HepG2 (cell line): Measurements from ENCODE around the gene SEMA3F. TPM values are rescaled to one million over a fixed set of nuclear protein-coding genes. Genes with fewer than 3 reads are reported as not detected.

Experiments used
- DMAP1 ChIP-seq: IDR thresholded peaks from 2 replicates; pipeline ENCODE4 v1.6.1; 2016
- DPF2 ChIP-seq: sonication (generic); formaldehyde crosslinking; IDR thresholded peaks from 2 replicates; pipeline ENCODE4 v1.4.0; 2020; ENCODE audit warnings: mild to moderate bottlenecking, low read depth, missing genetic modification reagents, borderline replicate concordance
- EP300 ChIP-seq, 3 experiments: sonication (generic) in 1 of 3; formaldehyde crosslinking in 1 of 3; IDR thresholded peaks; 2 replicates each; pipeline versions ENCODE4 v1.5.1 to v1.6.1; 2011 to 2020; ENCODE audit warnings: low read depth in 2 of 3, low read length in 2 of 3, borderline replicate concordance in 1 of 3, improper control_type of control experiment in 1 of 3, mild to moderate bottlenecking in 1 of 3, missing genetic modification reagents in 1 of 3, moderate library complexity in 1 of 3
- FOXM1 ChIP-seq: sonication (generic); formaldehyde crosslinking; IDR thresholded peaks from 2 replicates; pipeline ENCODE4 v1.5.0; 2020; ENCODE audit warnings: missing genetic modification reagents
- HDAC6 ChIP-seq: fragments of 200-600 bp; sonication (generic); IDR thresholded peaks from 2 replicates; pipeline ENCODE4 v1.7.0; 2017; ENCODE audit warnings: mild to moderate bottlenecking, antibody characterized with exemption, low read length, low read depth
- KAT8 ChIP-seq: IDR thresholded peaks from 2 replicates; pipeline ENCODE4 v1.6.1; 2016; ENCODE audit warnings: missing genetic modification reagents, missing compliant biosample characterization
- KDM6A ChIP-seq: IDR thresholded peaks from 2 replicates; pipeline ENCODE4 v1.6.1; 2016; ENCODE audit warnings: low read depth
- NAIF1 ChIP-seq: sonication (generic); formaldehyde crosslinking; IDR thresholded peaks from 2 replicates; pipeline ENCODE4 v1.5.0; 2020; ENCODE audit warnings: mild to moderate bottlenecking, missing genetic modification reagents, borderline replicate concordance
- PHF21A ChIP-seq: sonication (generic); formaldehyde crosslinking; IDR thresholded peaks from 2 replicates; pipeline ENCODE4 v1.5.0; 2020; ENCODE audit warnings: mild to moderate bottlenecking, missing genetic modification reagents
- RBAK ChIP-seq: sonication (generic); formaldehyde crosslinking; IDR thresholded peaks from 2 replicates; pipeline ENCODE4 v1.5.1; 2020; ENCODE audit warnings: mild to moderate bottlenecking, missing genetic modification reagents
- RBM39 ChIP-seq: fragments of 200-400 bp; formaldehyde crosslinking; IDR thresholded peaks from one replicate; pipeline ENCODE4 v1.6.1; 2018; ENCODE audit warnings: antibody characterized with exemption, mild to moderate bottlenecking, low read depth, low read length; ENCODE audit not compliant: poor library complexity, severe bottlenecking
- SKIL ChIP-seq: sonication (generic); formaldehyde crosslinking; IDR thresholded peaks from 2 replicates; pipeline ENCODE4 v1.8.0; 2022; ENCODE audit warnings: missing genetic modification reagents, mild to moderate bottlenecking, moderate library complexity, borderline replicate concordance
- SP4 ChIP-seq: sonication (generic); formaldehyde crosslinking; IDR thresholded peaks from 2 replicates; pipeline ENCODE4 v1.8.1; 2023; ENCODE audit warnings: mild to moderate bottlenecking, missing genetic modification reagents
- SYNCRIP ChIP-seq: fragments of 200-400 bp; formaldehyde crosslinking; IDR thresholded peaks from 2 replicates; pipeline ENCODE4 v1.6.1; 2018; ENCODE audit warnings: mild to moderate bottlenecking, low read depth, low read length; ENCODE audit not compliant: insufficient read depth
- TSC22D2 ChIP-seq: sonication (generic); formaldehyde crosslinking; IDR thresholded peaks from 2 replicates; pipeline ENCODE4 v1.5.1; 2020; ENCODE audit warnings: missing genetic modification reagents, mild to moderate bottlenecking, borderline replicate concordance
- XRCC5 ChIP-seq: fragments of 200-400 bp; formaldehyde crosslinking; optimal IDR thresholded peaks from 2 replicates; pipeline ENCODE3; 2017; ENCODE audit warnings: mild to moderate bottlenecking, low read length
- ZBTB43 ChIP-seq: sonication (generic); formaldehyde crosslinking; conservative IDR thresholded peaks from 2 replicates; pipeline ENCODE4 v1.4.0; 2020; ENCODE audit warnings: missing genetic modification reagents
- ZBTB7A ChIP-seq: sonication (generic); formaldehyde crosslinking; IDR thresholded peaks from 2 replicates; pipeline ENCODE4 v1.8.0; 2022; ENCODE audit warnings: mild to moderate bottlenecking, missing genetic modification reagents
- ZFP36L1 ChIP-seq: sonication (generic); formaldehyde crosslinking; IDR thresholded peaks from 2 replicates; pipeline ENCODE4 v1.8.0; 2022; ENCODE audit warnings: mild to moderate bottlenecking, missing genetic modification reagents, moderate library complexity
- ZNF256 ChIP-seq: sonication (generic); formaldehyde crosslinking; conservative IDR thresholded peaks from 2 replicates; pipeline ENCODE4 v1.4.0; 2020; ENCODE audit warnings: missing genetic modification reagents
- ZNF263 ChIP-seq: sonication (generic); formaldehyde crosslinking; IDR thresholded peaks from 2 replicates; pipeline ENCODE4 v1.4.0; 2020; ENCODE audit warnings: missing genetic modification reagents
- ZNF468 ChIP-seq: sonication (generic); formaldehyde crosslinking; IDR thresholded peaks from 2 replicates; pipeline ENCODE4 v1.8.0; 2022; ENCODE audit warnings: mild to moderate bottlenecking, moderate library complexity, missing genetic modification reagents
- ZNF614 ChIP-seq: IDR thresholded peaks from 2 replicates; pipeline ENCODE4 v1.6.1; 2018; ENCODE audit warnings: missing biosample characterization, missing genetic modification reagents, inconsistent platforms, borderline replicate concordance
- ZNF652 ChIP-seq: IDR thresholded peaks from 2 replicates; pipeline ENCODE4 v1.6.1; 2016; ENCODE audit warnings: low read depth, borderline replicate concordance
- polyA plus RNA-seq, 8 experiments: library from polyadenylated mRNA; depleted of rRNA in 3 of 8; stranded (reverse) in 7 of 8; unstranded in 1 of 8; fragments of >200 nt; fragmentation: Illumina TruSeq in 4 of 8; extraction: Trizol in 4 of 8; gene quantifications; 2 replicates each; pipeline versions ENCODE4 v1.2.1 to v1.2.3, GENCODE V29; 2011 to 2016; ENCODE audit warnings: low read depth in 4 of 8, missing spikeins in 1 of 8, mixed read lengths in 1 of 8; ENCODE audit not compliant: insufficient read depth in 1 of 8
- total RNA-seq, 5 experiments: library from RNA; depleted of rRNA; stranded (reverse); fragments of >200 nt; fragmentation: Illumina TruSeq; extraction: Trizol; gene quantifications; 2 replicates each; pipeline ENCODE4 v1.2.3, GENCODE V29; 2016; ENCODE audit warnings: low read depth in 1 of 5
- TF ChIP-seq, protein P1 (sequence below): sonication (generic); IDR thresholded peaks from 2 replicates; pipeline ENCODE4 v1.6.1; 2016; ENCODE audit warnings: low read depth, borderline replicate concordance
- TF ChIP-seq, protein P2 (sequence below): IDR thresholded peaks from 2 replicates; pipeline ENCODE4 v1.6.1; 2016; ENCODE audit warnings: low read depth, borderline replicate concordance

Gene SEMA3F
- total and polyA plus RNA-seq, 2 of the 13 experiments (the other 11 are each of a cell fraction or from before 2014, with no cell fraction given), result 7.6 to 17.2 TPM

- TF ChIP-seq SKIL (CRISPR knock-in tag), result peak; percentile 82; the same call in 1 of the 2 replicates
- TF ChIP-seq SYNCRIP, result no peak
- TF ChIP-seq ZNF652 (CRISPR knock-in tag), result peak; percentile 98
- no peak; the same call in none of the 2 replicates for TF ChIP-seq ZBTB43 (CRISPR knock-in tag)
- TF ChIP-seq, protein P1, sequence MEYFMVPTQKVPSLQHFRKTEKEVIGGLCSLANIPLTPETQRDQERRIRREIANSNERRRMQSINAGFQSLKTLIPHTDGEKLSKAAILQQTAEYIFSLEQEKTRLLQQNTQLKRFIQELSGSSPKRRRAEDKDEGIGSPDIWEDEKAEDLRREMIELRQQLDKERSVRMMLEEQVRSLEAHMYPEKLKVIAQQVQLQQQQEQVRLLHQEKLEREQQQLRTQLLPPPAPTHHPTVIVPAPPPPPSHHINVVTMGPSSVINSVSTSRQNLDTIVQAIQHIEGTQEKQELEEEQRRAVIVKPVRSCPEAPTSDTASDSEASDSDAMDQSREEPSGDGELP, result peak; percentile 97
- TF ChIP-seq PHF21A (CRISPR knock-in tag), result peak; percentile 100
- peak; percentile 99 for TF ChIP-seq ZBTB7A (CRISPR knock-in tag)
- TF ChIP-seq ZFP36L1 (CRISPR knock-in tag), result peak; percentile 95
- peak; percentile 61; the same call in 1 of the 2 replicates for TF ChIP-seq TSC22D2 (CRISPR knock-in tag)
- TF ChIP-seq EP300 (IDR thresholded peaks at IDR 0.05; ENCODE audit: low read depth in 2 of 2, low read length in 2 of 2), result peak; percentile 69 to 89
- TF ChIP-seq EP300 (CRISPR knock-in tag; IDR thresholded peaks at IDR 0.05; ENCODE audit: borderline replicate concordance), result peak; percentile 87
- TF ChIP-seq DPF2 (CRISPR knock-in tag), result peak; percentile 81
- TF ChIP-seq ZNF256 (CRISPR knock-in tag), result peak; percentile 1
- TF ChIP-seq ZNF468 (CRISPR knock-in tag), result no peak
- TF ChIP-seq HDAC6, result no peak
- TF ChIP-seq DMAP1, result peak; percentile 57
- TF ChIP-seq XRCC5, result peak; percentile 58
- TF ChIP-seq KAT8 (CRISPR knock-in tag), result peak; percentile 70
- TF ChIP-seq SP4 (CRISPR knock-in tag), result peak; percentile 42
- peak; percentile 48; the same call in 1 of the 2 replicates for TF ChIP-seq ZNF263
- peak; percentile 67 for TF ChIP-seq KDM6A
- TF ChIP-seq NAIF1, result no peak
- TF ChIP-seq, protein P2, sequence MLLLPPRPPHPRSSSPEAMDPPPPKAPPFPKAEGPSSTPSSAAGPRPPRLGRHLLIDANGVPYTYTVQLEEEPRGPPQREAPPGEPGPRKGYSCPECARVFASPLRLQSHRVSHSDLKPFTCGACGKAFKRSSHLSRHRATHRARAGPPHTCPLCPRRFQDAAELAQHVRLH (CRISPR knock-in tag), result peak; percentile 78; the same call in 1 of the 2 replicates
- no peak for TF ChIP-seq RBAK (CRISPR knock-in tag)
- no peak for TF ChIP-seq FOXM1 (CRISPR knock-in tag)
- TF ChIP-seq RBM39, result peak; percentile 55
- peak; percentile 51 for TF ChIP-seq ZNF614 (CRISPR knock-in tag)
Observed at GRCh38 chr3:50195501-50196252, 40.6 kb downstream of the SEMA3F start (continued).
